Panc1 (cell line): Measurements from ENCODE around the gene FAM117A. TPM values are rescaled to one million over a fixed set of nuclear protein-coding genes. Genes with fewer than 3 reads are reported as not detected.

Source experiments
- ATAC-seq: fragments of 200-7000 bp; cut with Tn5 transposase; 2 replicates; pipeline ENCODE4 v1.9.1; 2020; ENCODE audit warnings: mild to moderate bottlenecking, moderate library complexity
- BruUV-seq: library from RNA; stranded (reverse); fragments of 400-500 nt; replicated peaks from 2 replicates; lab custom pipeline; 2021; lab: Mats Ljungman, UMichigan
- CTCF ChIA-PET: fragments of 300-600 bp; sonication (Branson Sonifier 250); formaldehyde crosslinking; loops from one replicate; lab custom pipeline; 2022; ENCODE audit warnings: antibody characterized with exemption; lab: Charles Lee
- POLR2A ChIA-PET: fragments of 300-600 bp; sonication (Branson Sonifier 250); formaldehyde crosslinking; loops from one replicate; lab custom pipeline; 2022; ENCODE audit warnings: antibody characterized with exemption; lab: Charles Lee
- DNase-seq: peaks from one replicate; pipeline ENCODE4 v3.0.0-alpha.2; 2010; ENCODE audit warnings: low read depth, low spot score
- H3K27ac ChIP-seq: 2 replicates; pipeline ENCODE4 v1.5.1; 2011; ENCODE audit warnings: mild to moderate bottlenecking, low read length, inconsistent platforms
- H3K27me3 ChIP-seq: fragments of 200-500 bp; sonication (Bioruptor generic); 2 replicates; pipeline ENCODE4 v1.6.0; 2014; ENCODE audit warnings: low read length, inconsistent platforms; ENCODE audit not compliant: control insufficient read depth, insufficient read depth
- H3K36me3 ChIP-seq: fragments of 200-500 bp; sonication (Bioruptor generic); 2 replicates; pipeline ENCODE4 v1.5.1; 2014; ENCODE audit warnings: inconsistent platforms, mild to moderate bottlenecking, low read length, moderate library complexity; ENCODE audit not compliant: control insufficient read depth, insufficient read depth
- H3K4me1 ChIP-seq: 2 replicates; pipeline ENCODE4 v1.5.1; 2011; ENCODE audit warnings: inconsistent platforms, mild to moderate bottlenecking, low read length, moderate library complexity; ENCODE audit not compliant: control insufficient read depth, insufficient read depth
- H3K4me3 ChIP-seq, 2 experiments: 2 replicates each; pipeline ENCODE4 v1.5.1; 2011 to 2012; ENCODE audit warnings: low read depth in 2 of 2, low read length in 2 of 2, mild to moderate bottlenecking in 2 of 2, inconsistent platforms in 1 of 2, moderate library complexity in 1 of 2
- H3K9me3 ChIP-seq: fragments of 200-500 bp; sonication (Bioruptor generic); 2 replicates; pipeline ENCODE4 v1.5.1; 2014; ENCODE audit warnings: low read depth, mild to moderate bottlenecking, inconsistent platforms, low read length, moderate library complexity; ENCODE audit not compliant: control insufficient read depth, insufficient read depth
- CTCF ChIP-seq: fragments of 450-650 bp; IDR thresholded peaks from 2 replicates; pipeline ENCODE4 v1.5.1; 2017; ENCODE audit warnings: mild to moderate bottlenecking
- POLR2AphosphoS5 ChIP-seq: IDR thresholded peaks from 2 replicates; pipeline ENCODE4 v1.6.1; 2012; ENCODE audit warnings: mild to moderate bottlenecking, low read depth, low read length, moderate library complexity
- REST ChIP-seq, 2 experiments: IDR thresholded peaks; 2 replicates each; pipeline ENCODE4 v1.6.1; 2011 to 2012; ENCODE audit warnings: low read depth in 2 of 2, control low read depth in 1 of 2, low read length in 1 of 2, mild to moderate bottlenecking in 1 of 2, moderate library complexity in 1 of 2; ENCODE audit not compliant: insufficient read depth in 1 of 2
- SIN3A ChIP-seq: IDR thresholded peaks from 2 replicates; pipeline ENCODE4 v1.6.1; 2012; ENCODE audit warnings: low read depth, mild to moderate bottlenecking, low read length, moderate library complexity, borderline replicate concordance; ENCODE audit not compliant: insufficient read depth
- TCF7L2 ChIP-seq: IDR thresholded peaks from 2 replicates; pipeline ENCODE4 v1.6.1; 2011; ENCODE audit warnings: mild to moderate bottlenecking, low read depth, low read length, inconsistent platforms
- in situ Hi-C: cut with HindIII; loops from 2 replicates; pipeline ENCODE4 v1.10.0; 2016; ENCODE audit warnings: low sequenced_read_pairs, low pct_unique_long_range_greater_than_20kb
- intact Hi-C: fragments of 100-400 bp; cut with micrococcal nuclease; formaldehyde crosslinking; loops from one replicate; pipeline ENCODE4 v1.10.0; 2022; ENCODE audit not compliant: unreplicated experiment
- total RNA-seq: library from RNA; stranded (reverse); gene quantifications from one replicate; pipeline ENCODE4 v1.2.1, GENCODE V29; 2021; ENCODE audit not compliant: unreplicated experiment

Gene FAM117A
- total RNA-seq, 1 experiment from 2014 or later, result 8.0 TPM

GRCh38 chr17:49752508-49752907, 11.4 kb downstream of the FAM117A start:
- POLR2A ChIA-PET, result no interaction called here
- DNase-seq (no peak), ATAC-seq (no peak)
- intact Hi-C loops, result no loop called here
- no peaks in the 10 kb centered on the region for H3K4me1 ChIP-seq
- H3K27me3 ChIP-seq, result no peaks in the 10 kb centered on the region
- no peak overlapping the region for H3K4me3 ChIP-seq
- CTCF ChIA-PET, result interaction anchor here (0.8 kb wide), 1 partner anchor 105 kb away, joined by 5 read pairs; no protein-coding TSS in a partner anchor
- no peak overlapping the region for H3K27ac ChIP-seq
- no peaks in the 10 kb centered on the region for H3K36me3 ChIP-seq
- in situ Hi-C loops, result no loop called here
- no TSS peak for BruUV-seq
- TF ChIP-seq CTCF (no peak), TCF7L2 (no peak), REST (IDR thresholded peaks at IDR 0.05; ENCODE audit: insufficient read depth in 1 of 2, low read depth in 2 of 2, low read length in 1 of 2) (no peak), POLR2AphosphoS5 (no peak), SIN3A (no peak)
- H3K9me3 ChIP-seq, result no peaks in the 10 kb centered on the region

GRCh38 chr17:49749730-49750129, 14.2 kb downstream of the FAM117A start:
- no peaks in the 10 kb centered on the region for H3K4me1 ChIP-seq
- no peaks in the 10 kb centered on the region for H3K36me3 ChIP-seq
- TF ChIP-seq POLR2AphosphoS5 (no peak), TCF7L2 (no peak), REST (IDR thresholded peaks at IDR 0.05; ENCODE audit: insufficient read depth in 1 of 2, low read depth in 2 of 2, low read length in 1 of 2) (no peak), SIN3A (no peak), CTCF (no peak)
- H3K9me3 ChIP-seq, result no peaks in the 10 kb centered on the region
- ChIA-PET CTCF (no interaction called here), POLR2A (no interaction called here)
- in situ Hi-C loops, result no loop called here
- intact Hi-C loops, result no loop called here
- no peaks in the 10 kb centered on the region for H3K27me3 ChIP-seq
- no peak overlapping the region for H3K27ac ChIP-seq
- DNase-seq, result no peak
- no peak overlapping the region for H3K4me3 ChIP-seq
- ATAC-seq, result no peak
- BruUV-seq, result no TSS peak
